ENCODE results near the gene RTP3.
"Not testable (repeated sequence)": the region's sequence is repeated elsewhere in the genome, so short reads cannot be mapped to it uniquely, and the experiment has no call there.

The RTP3 gene

GRCh38 chr3:46491089-46492070, 6.4 kb upstream of the RTP3 start:
- DNase-seq: no peak

DNA sequence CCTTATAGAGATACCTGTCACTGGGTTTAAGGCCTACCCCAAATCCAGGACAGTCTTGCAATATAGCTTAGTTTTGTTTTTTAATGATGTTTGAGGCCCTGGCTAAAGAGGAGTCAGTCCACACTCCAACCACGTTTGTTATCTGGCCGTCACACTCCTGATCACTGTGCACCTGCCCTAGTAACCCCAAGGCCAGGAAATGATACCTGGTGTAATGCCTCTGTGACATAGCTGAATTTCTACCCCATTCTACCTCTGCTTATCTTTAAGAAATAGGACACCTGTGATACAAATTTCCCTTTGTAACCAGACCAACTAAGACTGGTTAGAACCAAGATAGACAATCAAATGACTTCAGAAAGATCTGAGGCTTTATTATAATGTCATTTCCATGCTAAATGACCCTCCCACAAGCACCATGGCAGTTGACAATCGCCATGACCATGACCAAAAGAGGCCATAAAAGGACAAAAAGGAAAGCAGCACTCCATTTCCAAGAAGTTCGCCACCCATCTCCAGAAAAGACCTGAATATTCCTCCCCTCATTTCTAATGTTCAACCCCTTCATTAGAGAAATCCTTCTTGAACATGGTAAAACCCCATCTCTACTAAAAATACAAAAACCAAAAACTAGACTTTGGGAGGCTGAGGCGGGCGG, 4.8 kb upstream of the RTP3 start:
- no peak for DNase-seq

- not testable (repeated sequence) for DNase-seq
Observed at GRCh38 chr3:46494491-46494890, 3.3 kb upstream of the RTP3 start.

- no peak for DNase-seq
Observed at GRCh38 chr3:46495901-46496456, 1.8 kb upstream of the RTP3 start.

DNA sequence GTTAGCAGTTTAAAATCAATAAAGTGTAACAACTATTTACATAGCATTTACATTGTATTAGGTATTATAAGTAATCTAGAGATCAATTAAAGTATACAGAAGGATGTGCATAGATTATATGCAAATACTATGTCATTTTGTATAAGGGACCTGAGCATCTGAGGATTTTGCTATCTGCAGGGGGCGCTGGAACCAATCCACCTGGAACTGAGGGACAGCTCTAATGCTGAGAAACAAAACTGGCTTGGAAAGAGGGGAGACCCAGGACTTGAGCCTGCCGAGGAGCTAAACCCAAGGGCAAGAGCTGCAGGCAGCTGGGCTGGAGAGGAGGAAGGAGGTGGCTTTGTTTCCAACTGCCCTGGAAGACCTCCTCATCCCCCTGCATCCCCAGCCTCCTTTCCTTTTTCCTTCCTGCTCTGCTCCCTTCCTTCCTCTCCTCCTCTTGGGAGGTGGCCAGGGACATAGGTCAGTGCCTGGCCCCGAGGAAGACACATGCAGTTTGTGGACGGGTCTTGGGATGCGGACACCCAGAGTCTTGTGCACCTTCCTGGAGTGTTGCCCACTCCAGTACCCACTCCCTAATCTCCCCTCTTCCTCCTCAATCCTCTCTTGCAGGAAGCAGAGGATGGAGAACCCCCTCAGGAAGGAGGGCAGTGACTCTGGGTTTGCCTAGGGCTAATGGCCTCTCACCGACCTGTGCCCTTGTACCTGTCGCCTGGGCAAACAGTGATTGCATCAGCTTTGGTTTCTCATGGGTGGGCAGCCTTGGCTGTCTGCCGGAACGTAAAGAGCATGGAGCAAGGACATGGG, 825 bp upstream of the RTP3 start:
- no peak for DNase-seq

DNA sequence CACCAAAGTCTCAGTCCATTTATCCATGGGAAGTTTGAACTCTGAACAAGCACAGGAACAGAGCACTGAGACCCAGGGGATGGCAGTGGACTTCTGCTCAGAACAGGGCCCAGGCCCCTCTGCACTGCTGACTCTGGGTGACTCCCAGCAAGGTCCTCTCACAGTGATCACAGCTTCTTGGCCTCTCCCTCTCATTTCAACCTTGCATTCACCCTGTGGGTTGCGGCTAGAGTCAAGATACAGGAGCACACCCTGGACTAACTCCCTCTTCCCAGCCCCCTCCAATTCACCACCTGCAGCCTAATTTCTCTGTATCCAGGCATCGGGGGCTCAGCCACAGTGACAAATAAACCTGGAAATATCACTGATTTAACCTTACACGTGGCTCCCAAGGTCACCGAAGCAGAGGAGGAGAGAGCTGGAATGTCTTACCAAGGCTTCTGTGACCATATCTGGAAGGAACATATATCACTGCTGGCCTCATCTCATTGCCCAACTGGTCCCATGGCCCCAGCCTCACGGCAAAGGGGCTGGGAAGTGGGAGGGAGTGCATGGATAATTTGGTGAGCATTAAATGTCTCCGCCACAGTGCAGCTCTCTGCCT, 1.2 kb downstream of the RTP3 start:
- no peak for DNase-seq

DNA sequence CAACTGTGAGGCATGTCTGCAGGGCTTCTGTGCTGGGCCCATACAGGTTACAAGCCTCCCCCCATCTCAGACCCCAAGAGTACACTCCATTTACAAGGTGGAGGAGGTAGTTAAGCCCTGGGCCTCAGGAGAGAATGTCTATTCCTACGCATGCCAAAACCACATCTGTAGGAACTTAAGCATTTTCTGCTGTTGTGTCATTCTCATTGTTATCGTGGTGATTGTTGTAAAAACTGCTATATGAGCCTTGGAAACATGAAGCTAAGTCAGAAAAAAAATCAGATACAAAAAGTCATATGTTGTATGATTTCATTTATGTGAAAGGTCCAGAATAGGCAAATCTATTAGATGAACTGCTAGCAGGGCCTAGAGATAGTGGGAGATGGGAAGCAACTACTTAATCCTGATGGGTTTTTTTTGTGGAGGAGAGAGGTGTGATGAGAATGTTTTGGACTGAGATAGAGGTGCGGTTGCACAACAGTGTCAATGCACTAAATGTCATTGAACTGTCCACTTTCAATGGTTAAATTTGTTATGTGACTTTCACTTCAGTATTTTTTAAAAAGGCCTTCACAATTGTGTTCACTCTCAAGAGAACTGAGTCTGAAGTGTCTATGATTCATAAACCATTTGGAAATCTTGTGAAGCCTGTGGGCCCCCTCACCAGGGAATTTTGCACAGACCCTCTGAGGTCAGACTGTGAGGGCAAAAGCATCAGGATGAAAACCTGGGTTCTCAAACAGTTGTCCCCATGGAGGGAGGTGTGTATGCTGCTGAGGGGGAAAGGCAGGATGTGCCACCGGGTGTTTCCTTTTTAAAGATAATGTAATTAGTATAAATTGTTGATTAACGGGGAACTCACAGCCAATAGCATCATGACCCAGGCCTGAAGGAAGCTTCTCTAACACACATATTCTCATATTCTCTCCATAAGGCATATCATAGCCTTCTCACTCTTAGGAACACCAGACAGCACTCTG, 3.2 kb downstream of the RTP3 start:
- DNase-seq: no peak

DNA sequence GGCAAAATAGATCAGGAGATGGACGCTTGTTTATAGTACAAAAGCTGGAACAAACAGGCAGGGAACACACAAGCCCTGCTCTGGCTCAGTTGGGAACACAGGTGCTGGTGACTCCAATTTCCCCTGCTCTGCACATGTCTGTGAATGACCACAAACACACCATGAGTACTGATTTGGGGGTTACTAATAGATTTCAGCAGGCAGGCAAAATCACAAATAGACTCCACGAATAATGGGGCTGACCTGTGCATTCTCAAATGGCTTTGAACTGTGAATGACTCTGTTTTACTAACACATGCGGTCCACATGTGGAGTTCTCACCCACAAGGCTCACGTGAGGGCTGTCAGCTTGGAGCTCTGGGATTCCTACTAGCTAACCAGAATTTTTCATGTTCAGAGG, 3.9 kb downstream of the RTP3 start:
- no peak for DNase-seq

DNA sequence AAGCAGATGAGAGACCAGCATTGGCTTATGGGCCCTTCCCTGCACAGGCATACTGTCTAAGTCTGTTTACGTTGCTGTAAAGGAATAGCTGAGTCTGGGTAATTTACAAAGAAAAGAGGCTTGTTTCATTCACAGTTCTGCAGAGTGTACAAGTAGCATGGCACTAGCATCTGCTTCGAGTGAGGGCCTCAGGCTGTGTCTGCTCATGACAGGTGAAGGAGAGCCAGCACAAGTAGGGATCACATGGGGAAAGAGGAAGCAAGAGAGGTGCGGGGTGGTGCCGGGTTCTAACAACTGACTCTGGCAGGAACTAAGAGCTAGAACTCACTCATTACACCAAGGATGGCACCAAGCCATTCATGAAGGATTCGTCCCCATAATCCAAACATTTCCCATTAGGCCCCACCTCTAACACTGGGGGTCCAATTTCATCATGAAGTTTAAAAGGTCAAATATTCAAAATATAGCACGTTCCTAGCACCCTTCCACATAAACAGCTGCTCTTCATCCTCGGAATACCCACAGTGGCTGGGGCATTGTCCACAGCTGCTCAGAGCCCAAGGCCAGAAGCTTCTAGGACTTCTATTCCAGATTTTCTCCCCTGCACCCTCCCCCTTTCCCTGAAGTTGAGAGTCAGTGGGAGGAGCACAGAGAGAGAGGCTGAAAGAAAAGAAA, 5.6 kb downstream of the RTP3 start:
- DNase-seq: no peak

DNA sequence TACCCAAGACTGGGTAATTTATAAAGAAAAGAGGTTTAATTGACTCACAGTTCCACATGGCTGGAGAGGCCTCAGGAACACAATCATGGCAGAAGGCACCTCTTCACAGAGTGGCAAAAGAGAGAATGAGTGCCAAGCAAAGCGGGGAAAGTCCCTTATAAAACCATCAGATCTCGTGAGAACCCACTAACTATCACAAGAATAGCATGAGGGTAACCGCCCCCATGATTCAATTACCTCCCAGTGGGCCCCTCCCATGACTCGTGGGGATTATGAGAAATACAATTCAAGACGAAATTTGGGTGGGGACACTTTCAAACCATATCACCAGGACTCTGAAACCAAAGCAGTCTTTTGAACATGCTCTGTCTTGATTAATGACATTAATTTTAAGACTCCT, 7.0 kb downstream of the RTP3 start:
- no peak for DNase-seq

DNA sequence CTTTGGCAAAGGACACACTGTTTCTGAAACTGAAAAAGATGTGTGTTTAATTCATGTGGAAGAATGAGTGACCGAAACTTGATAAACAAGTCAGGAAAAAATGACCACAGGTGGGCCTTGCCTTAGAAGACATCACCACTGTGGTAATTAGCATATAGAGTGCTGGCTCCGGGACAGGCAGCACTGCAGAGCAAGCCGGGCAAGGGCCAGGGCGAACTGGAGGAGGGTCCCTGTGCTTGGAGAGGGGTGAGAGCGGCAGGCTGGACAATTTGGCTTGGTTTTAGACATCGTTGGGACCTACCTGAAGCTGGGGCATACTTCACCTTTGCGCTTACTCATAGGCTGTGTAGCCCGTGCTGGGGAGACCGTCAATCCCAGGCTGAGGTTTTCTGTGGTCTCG, 8.2 kb downstream of the RTP3 start:
- DNase-seq: no peak

DNA sequence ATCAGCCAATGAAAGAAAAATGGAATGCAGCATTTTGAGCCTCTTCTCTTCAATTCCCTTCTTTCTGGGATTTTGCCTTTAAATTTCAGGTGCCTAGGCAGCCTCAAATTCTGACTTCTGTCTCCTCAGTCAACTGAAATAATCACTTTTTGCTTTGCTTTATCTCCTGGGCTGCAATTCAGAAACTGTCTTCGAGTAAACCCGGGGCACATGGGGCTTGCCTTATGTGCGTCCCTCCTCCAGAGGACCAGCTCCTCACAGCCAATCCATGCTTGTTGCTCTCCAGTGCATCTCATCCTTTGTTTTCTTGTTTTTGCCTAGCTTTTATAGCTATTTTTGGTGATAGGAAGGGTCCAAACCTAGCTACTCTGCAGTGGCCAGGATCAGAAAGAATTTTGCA, 8.8 kb downstream of the RTP3 start:
- no peak for DNase-seq

GRCh38 chr3:46508850-46509591, 11.2 kb downstream of the RTP3 start:
- no peak for DNase-seq

GRCh38 chr3:46509661-46510187, 11.9 kb downstream of the RTP3 start:
- no peak for DNase-seq

- DNase-seq: no peak
Observed at GRCh38 chr3:46512191-46512749, 14.5 kb downstream of the RTP3 start.

DNA sequence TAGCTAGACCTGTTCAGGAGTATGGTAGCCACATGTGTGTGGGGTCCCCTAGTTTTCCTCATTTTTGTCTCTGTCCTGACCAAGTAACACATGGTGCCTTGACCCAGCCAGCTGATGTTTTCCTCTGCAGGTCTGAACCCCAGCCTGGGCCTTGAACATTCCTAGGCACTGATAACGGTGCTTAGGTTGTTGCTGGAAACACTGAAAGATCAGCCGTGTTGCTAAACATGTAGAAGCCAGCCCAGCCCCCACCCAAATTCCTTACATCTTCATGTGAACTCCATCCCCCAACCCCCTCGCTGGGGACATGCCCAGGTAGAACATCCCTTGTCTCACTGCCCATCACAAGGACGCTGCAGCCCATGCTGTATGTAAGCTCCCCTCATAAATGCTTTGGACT, 18.7 kb downstream of the RTP3 start:
- no peak for DNase-seq

DNA sequence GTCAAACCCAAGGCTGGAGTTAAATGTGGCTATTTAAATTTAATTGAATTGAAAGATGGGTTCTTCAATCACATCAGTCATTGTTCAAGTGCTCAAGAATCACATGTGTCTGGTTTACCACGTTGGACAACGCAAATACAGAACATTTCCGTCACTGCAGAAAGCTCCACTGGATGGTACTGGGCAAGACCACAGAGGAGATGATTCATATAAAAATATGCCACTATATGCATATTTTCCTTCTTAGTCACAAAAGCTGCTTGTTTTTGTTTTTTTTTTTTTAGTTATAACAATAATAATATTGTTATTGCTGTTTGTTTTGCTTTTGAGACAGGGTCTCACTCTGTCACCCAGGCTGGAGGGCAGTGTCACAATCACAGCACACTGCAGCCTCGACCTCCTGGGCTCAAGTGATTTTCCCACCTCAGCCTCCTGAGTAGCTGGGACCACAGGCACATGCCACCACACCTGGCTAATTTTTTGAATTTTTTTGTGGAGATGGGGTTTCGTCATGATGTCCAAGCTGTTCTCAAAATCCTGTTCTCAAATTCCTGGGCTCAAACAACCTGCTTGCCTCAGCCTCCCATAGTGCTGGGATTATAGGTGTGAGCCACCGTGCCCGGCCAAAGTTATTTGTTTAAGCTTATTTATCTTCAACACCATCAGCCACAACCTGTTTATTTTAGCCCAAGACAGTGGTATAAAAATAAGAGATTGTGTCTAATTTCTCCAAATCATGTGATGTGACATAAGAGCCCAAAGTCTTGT, 19.4 kb downstream of the RTP3 start:
- DNase-seq: no peak

DNA sequence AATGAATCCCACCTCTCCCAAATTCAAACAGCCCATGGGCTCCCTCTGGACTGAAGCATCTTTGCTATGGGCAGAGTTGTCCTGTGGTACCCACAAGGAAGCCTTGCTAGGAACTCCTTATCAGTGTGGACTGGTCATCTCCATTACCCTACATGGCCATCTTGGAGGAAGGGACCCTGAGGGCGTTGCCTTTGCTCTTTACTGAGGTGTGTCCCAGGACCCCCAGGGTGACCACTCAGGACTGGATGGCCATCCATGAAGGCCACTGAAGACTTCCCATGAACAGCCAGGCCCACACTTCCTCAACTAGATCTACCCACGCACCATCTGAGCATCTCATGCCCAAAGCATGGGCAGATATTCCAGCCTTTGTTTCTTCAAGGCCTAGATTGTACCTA, 20.0 kb downstream of the RTP3 start:
- DNase-seq: no peak

- DNase-seq: no peak
Observed at GRCh38 chr3:46519952-46520351, 22.2 kb downstream of the RTP3 start.
